ENCODE data around the gene RASA2. TPM values are rescaled to one million over a fixed set of nuclear protein-coding genes. Genes with fewer than 3 reads are reported as not detected.

RASA2 gene
- total and polyA plus RNA-seq, 4 donors = 1.6 to 5.4 (median 4.6) TPM

GRCh38 chr3:141610939-141611338, 124.1 kb downstream of the RASA2 start:
- Histone ChIP-seq H3K36me3 (ENCODE audit: control insufficient read depth in 4 of 4, insufficient read depth in 3 of 4, low read depth in 1 of 4, low read length in 3 of 4) (peaks cover 0 to 18% (median 13%) of the 10 kb centered on the region in 4 donors), H3K9me3 (ENCODE audit: control insufficient read depth in 4 of 4, low read length in 3 of 4) (no peaks in the 10 kb centered on the region), H3K4me1 (ENCODE audit: control insufficient read depth in 4 of 4, insufficient read depth in 4 of 4, low read length in 3 of 4) (no peaks in the 10 kb centered on the region), H3K27me3 (ENCODE audit: control insufficient read depth in 4 of 4, insufficient read depth in 4 of 4, low read length in 3 of 4) (no peaks in the 10 kb centered on the region), H3K4me3 (ENCODE audit: low read depth in 1 of 3, low read length in 3 of 3) (no peak overlapping the region), H3K9ac (ENCODE audit: low read depth in 1 of 2, low read length in 2 of 2) (no peak overlapping the region), H3K27ac (ENCODE audit: low read depth in 1 of 2, low read length in 2 of 2) (no peak overlapping the region)
- no peak for TF ChIP-seq YY1 (IDR thresholded peaks at IDR 0.05)
- TF ChIP-seq EGR1 (IDR thresholded peaks at IDR 0.05; ENCODE audit: low read depth in 2 of 2) = no peak
- TF ChIP-seq ZBTB33 (IDR thresholded peaks at IDR 0.05) = no peak
- TF ChIP-seq GABPA (IDR thresholded peaks at IDR 0.05 in 1 of 2, conservative IDR thresholded peaks at IDR 0.05 in 1 of 2) = no peak
- TF ChIP-seq HNF4G (IDR thresholded peaks at IDR 0.05) = no peak
- no peak for TF ChIP-seq TAF1 (conservative IDR thresholded peaks at IDR 0.05)
- no peak for TF ChIP-seq RXRA (IDR thresholded peaks at IDR 0.05)
- TF ChIP-seq MAX (IDR thresholded peaks at IDR 0.05) = no peak
- TF ChIP-seq CTCF (IDR thresholded peaks at IDR 0.05; ENCODE audit: low read depth, low read length, missing input control) = no peak
- TF ChIP-seq FOXA1 (IDR thresholded peaks at IDR 0.05) = no peak
- TF ChIP-seq HNF4A (conservative IDR thresholded peaks at IDR 0.05) = no peak
- no peak for TF ChIP-seq REST (IDR thresholded peaks at IDR 0.05)
- TF ChIP-seq ATF3 (IDR thresholded peaks at IDR 0.05) = no peak
- no peak for TF ChIP-seq SP1 (IDR thresholded peaks at IDR 0.05)
- no peak for DNase-seq (ENCODE audit: low spot score)
- 97% methylated on average over 1 of the region's 1 CpG for WGBS
